ENCODE measurements around the gene CSGALNACT2. TPM values are rescaled to one million over a fixed set of nuclear protein-coding genes. Genes with fewer than 3 reads are reported as not detected.

CSGALNACT2 gene
- total and polyA plus RNA-seq, 2 of the 13 experiments (the other 11 are each of a cell fraction or from before 2014, with no cell fraction given), result 3.3 to 7.1 TPM

DNA sequence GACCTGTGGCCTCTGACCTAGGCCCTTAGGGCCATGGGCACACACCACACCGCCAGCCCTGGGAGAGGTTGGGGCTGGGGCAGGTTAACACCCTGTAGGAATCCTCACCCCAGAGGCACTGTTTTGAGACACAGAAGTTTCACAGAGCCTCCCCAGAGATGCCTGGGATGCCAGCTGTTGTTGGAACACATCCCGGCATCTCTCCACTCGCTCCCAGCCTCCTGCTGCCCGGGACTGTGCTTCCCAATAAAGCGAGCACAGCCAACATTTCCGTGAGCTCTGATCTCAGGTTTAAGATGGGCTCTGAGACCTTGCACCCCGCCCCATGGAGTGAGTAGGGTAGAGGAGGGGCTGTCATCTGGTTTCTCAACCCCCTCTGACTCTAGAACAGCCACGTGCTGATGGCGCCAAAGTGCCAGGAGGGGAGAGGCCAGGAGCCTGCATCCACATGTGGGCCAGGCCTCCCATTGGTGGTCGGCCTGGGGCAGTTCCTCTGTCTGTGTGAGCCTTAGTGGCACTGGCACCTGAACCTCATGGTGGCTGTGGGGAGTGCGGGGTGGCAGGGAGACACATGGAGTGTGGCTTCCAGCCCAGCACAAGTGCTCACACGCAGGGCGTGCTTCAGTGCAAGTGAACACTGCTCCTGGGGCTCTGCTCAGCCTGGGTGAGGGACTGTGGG lies 73.9 kb downstream of the CSGALNACT2 start (continued):
- TF ChIP-seq, protein P1, sequence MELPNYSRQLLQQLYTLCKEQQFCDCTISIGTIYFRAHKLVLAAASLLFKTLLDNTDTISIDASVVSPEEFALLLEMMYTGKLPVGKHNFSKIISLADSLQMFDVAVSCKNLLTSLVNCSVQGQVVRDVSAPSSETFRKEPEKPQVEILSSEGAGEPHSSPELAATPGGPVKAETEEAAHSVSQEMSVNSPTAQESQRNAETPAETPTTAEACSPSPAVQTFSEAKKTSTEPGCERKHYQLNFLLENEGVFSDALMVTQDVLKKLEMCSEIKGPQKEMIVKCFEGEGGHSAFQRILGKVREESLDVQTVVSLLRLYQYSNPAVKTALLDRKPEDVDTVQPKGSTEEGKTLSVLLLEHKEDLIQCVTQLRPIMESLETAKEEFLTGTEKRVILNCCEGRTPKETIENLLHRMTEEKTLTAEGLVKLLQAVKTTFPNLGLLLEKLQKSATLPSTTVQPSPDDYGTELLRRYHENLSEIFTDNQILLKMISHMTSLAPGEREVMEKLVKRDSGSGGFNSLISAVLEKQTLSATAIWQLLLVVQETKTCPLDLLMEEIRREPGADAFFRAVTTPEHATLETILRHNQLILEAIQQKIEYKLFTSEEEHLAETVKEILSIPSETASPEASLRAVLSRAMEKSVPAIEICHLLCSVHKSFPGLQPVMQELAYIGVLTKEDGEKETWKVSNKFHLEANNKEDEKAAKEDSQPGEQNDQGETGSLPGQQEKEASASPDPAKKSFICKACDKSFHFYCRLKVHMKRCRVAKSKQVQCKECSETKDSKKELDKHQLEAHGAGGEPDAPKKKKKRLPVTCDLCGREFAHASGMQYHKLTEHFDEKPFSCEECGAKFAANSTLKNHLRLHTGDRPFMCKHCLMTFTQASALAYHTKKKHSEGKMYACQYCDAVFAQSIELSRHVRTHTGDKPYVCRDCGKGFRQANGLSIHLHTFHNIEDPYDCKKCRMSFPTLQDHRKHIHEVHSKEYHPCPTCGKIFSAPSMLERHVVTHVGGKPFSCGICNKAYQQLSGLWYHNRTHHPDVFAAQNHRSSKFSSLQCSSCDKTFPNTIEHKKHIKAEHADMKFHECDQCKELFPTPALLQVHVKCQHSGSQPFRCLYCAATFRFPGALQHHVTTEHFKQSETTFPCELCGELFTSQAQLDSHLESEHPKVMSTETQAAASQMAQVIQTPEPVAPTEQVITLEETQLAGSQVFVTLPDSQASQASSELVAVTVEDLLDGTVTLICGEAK (IDR thresholded peaks at IDR 0.05), result no peak
- TF ChIP-seq, protein P1 (CRISPR knock-in tag; IDR thresholded peaks at IDR 0.05), result no peak
- TF ChIP-seq, protein P2, sequence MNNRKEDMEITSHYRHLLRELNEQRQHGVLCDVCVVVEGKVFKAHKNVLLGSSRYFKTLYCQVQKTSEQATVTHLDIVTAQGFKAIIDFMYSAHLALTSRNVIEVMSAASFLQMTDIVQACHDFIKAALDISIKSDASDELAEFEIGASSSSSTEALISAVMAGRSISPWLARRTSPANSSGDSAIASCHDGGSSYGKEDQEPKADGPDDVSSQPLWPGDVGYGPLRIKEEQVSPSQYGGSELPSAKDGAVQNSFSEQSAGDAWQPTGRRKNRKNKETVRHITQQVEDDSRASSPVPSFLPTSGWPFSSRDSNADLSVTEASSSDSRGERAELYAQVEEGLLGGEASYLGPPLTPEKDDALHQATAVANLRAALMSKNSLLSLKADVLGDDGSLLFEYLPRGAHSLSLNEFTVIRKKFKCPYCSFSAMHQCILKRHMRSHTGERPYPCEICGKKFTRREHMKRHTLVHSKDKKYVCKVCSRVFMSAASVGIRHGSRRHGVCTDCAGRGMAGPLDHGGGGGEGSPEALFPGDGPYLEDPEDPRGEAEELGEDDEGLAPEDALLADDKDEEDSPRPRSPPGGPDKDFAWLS (CRISPR knock-in tag; IDR thresholded peaks at IDR 0.05; ENCODE audit: borderline replicate concordance), result no peak
- no peak for TF ChIP-seq ZNF746 (CRISPR knock-in tag; IDR thresholded peaks at IDR 0.05)
- no peak for TF ChIP-seq SRF (IDR thresholded peaks at IDR 0.05; ENCODE audit: low read depth, low read length)
- TF ChIP-seq, protein P3, sequence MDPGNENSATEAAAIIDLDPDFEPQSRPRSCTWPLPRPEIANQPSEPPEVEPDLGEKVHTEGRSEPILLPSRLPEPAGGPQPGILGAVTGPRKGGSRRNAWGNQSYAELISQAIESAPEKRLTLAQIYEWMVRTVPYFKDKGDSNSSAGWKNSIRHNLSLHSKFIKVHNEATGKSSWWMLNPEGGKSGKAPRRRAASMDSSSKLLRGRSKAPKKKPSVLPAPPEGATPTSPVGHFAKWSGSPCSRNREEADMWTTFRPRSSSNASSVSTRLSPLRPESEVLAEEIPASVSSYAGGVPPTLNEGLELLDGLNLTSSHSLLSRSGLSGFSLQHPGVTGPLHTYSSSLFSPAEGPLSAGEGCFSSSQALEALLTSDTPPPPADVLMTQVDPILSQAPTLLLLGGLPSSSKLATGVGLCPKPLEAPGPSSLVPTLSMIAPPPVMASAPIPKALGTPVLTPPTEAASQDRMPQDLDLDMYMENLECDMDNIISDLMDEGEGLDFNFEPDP (CRISPR knock-in tag; conservative IDR thresholded peaks at IDR 0.05), result no peak
- TF ChIP-seq, protein P4, sequence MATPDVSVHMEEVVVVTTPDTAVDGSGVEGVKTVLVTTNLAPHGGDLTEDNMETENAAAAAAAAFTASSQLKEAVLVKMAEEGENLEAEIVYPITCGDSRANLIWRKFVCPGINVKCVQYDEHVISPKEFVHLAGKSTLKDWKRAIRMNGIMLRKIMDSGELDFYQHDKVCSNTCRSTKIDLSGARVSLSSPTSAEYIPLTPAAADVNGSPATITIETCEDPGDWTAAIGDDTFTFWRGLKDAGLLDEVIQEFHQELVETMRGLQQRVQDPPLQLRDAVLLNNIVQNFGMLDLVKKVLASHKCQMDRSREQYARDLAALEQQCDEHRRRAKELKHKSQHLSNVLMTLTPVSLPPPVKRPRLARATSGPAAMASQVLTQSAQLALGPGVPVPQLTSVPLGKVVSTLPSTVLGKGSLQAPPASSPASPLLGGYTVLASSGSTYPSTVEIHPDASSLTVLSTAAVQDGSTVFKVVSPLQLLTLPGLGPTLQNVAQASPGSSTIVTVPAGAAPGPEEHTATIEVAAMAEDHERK (CRISPR knock-in tag; IDR thresholded peaks at IDR 0.05; ENCODE audit: low read depth), result no peak
- TF ChIP-seq RXRB (CRISPR knock-in tag; IDR thresholded peaks at IDR 0.05; ENCODE audit: borderline replicate concordance), result no peak
- TF ChIP-seq, protein P5, sequence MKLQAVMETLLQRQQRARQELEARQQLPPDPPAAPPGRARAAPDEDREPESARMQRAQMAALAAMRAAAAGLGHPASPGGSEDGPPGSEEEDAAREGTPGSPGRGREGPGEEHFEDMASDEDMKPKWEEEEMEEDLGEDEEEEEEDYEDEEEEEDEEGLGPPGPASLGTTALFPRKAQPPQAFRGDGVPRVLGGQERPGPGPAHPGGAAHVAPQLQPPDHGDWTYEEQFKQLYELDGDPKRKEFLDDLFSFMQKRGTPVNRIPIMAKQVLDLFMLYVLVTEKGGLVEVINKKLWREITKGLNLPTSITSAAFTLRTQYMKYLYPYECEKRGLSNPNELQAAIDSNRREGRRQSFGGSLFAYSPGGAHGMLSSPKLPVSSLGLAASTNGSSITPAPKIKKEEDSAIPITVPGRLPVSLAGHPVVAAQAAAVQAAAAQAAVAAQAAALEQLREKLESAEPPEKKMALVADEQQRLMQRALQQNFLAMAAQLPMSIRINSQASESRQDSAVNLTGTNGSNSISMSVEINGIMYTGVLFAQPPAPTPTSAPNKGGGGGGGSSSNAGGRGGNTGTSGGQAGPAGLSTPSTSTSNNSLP (IDR thresholded peaks at IDR 0.05; ENCODE audit: low read depth, low read length), result no peak
- TF ChIP-seq, protein P6, sequence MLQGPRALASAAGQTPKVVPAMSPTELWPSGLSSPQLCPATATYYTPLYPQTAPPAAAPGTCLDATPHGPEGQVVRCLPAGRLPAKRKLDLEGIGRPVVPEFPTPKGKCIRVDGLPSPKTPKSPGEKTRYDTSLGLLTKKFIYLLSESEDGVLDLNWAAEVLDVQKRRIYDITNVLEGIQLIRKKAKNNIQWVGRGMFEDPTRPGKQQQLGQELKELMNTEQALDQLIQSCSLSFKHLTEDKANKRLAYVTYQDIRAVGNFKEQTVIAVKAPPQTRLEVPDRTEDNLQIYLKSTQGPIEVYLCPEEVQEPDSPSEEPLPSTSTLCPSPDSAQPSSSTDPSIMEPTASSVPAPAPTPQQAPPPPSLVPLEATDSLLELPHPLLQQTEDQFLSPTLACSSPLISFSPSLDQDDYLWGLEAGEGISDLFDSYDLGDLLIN (CRISPR knock-in tag; IDR thresholded peaks at IDR 0.05; ENCODE audit: borderline replicate concordance), result no peak

Data from HepG2 (cell line).